GM10248 (cell line): ENCODE results near the gene KRT9.
"Not testable (repeated sequence)": the region's sequence is repeated elsewhere in the genome, so short reads cannot be mapped to it uniquely, and the experiment has no call there.

ENCODE experiments used
- CTCF ChIA-PET: fragments of 300-600 bp; sonication (Branson Sonifier 250); formaldehyde crosslinking; extraction: SDS; loops from one replicate; lab custom pipeline; 2021; ENCODE audit warnings: antibody characterized with exemption; lab: Yijun Ruan, JAX
- POLR2A ChIA-PET: fragments of 350-650 bp; sonication (Branson Sonifier 250); formaldehyde crosslinking; extraction: SDS; loops from one replicate; lab custom pipeline; 2020; ENCODE audit warnings: antibody characterized with exemption; lab: Yijun Ruan, JAX
- DNase-seq: peaks from one replicate; pipeline ENCODE4 v3.0.0; 2012; ENCODE audit errors: extremely low spot score
- TF ChIP-seq, protein P1 (sequence below): IDR thresholded peaks from 2 replicates; pipeline ENCODE4 v1.5.1; 2012; ENCODE audit warnings: mild to moderate bottlenecking, low read depth; ENCODE audit errors: extremely low read depth, missing control alignments, control extremely low read depth

KRT9 gene

DNA sequence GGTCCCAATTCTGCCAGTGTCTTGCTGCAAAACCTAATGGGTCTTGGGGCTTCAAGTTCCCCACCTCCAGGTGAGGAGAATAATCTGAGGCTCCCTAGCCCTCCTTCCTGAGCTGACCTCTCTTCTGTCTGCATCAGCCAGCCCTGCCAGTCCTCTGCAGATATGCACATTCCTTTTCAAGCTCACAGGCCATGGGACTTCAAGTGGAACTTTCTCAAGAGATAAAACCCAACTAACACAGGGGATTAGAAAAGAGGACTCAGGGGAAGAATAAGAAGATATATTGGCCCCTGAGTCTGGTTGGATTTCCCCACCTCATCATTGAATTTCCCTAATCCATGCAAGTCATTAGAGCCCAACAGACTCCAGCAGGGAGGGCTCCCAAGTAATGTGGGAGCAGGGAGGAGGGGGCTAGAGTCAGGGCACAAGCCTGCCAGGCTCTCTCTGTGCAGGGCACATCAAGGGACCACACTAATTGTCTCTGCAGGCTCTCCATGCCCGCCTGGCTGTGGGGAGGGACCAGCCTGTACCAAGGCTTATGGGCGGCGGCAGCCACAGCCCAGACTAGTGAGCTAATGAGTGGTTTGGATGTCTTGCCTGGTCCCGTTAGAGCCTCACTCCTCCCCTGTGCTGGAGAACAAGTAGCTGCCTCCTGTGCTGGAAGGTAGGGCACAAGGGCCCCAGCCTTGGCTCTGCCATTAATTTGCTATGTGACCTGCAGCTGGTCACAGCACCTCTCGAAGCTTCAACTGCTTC is 13.6 kb upstream of the KRT9 start:
- POLR2A ChIA-PET, result no interaction called here
- no peak for DNase-seq
- CTCF ChIA-PET, result interaction anchor here (1.0 to 3.6 kb wide), 3 partner anchors 37 to 77 kb away, joined by 3 to 10 read pairs (median 3); no protein-coding TSS in a partner anchor
- TF ChIP-seq, protein P1, sequence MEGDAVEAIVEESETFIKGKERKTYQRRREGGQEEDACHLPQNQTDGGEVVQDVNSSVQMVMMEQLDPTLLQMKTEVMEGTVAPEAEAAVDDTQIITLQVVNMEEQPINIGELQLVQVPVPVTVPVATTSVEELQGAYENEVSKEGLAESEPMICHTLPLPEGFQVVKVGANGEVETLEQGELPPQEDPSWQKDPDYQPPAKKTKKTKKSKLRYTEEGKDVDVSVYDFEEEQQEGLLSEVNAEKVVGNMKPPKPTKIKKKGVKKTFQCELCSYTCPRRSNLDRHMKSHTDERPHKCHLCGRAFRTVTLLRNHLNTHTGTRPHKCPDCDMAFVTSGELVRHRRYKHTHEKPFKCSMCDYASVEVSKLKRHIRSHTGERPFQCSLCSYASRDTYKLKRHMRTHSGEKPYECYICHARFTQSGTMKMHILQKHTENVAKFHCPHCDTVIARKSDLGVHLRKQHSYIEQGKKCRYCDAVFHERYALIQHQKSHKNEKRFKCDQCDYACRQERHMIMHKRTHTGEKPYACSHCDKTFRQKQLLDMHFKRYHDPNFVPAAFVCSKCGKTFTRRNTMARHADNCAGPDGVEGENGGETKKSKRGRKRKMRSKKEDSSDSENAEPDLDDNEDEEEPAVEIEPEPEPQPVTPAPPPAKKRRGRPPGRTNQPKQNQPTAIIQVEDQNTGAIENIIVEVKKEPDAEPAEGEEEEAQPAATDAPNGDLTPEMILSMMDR, result no peak

DNA sequence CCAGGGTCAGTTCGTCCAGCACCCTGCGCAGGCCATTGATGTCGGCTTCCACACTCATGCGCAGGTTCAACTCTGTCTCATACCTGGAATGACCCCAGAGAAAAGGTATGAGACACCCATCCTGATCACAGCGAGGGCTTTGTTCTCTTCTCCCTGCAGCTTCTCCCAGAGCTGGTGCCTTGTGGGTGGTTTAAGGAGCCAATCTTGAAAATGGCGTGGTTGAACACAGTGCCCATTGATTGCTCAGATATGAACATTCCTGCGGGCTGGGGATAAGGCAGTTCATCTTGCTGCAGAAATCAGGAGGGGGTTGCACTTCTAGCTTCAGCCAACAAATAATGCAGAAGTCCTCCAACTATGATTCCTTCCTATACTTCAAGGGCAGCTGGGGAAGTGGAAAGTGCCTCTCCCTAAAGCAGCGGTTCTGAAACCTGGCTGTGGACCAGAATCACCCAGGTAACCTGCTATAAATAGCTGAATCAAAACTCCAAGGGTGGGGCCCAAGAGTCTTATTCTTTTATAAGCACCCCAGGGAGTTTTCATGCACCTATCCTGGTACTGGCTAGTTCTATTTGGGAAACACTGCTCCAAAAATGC is 12.6 kb upstream of the KRT9 start:
- CTCF ChIA-PET, result interaction anchor here (1.0 to 3.6 kb wide), 4 partner anchors 11 to 78 kb away, joined by 3 to 10 read pairs (median 4); no protein-coding TSS in a partner anchor
- POLR2A ChIA-PET, DNase-seq: not testable (repeated sequence)

DNA sequence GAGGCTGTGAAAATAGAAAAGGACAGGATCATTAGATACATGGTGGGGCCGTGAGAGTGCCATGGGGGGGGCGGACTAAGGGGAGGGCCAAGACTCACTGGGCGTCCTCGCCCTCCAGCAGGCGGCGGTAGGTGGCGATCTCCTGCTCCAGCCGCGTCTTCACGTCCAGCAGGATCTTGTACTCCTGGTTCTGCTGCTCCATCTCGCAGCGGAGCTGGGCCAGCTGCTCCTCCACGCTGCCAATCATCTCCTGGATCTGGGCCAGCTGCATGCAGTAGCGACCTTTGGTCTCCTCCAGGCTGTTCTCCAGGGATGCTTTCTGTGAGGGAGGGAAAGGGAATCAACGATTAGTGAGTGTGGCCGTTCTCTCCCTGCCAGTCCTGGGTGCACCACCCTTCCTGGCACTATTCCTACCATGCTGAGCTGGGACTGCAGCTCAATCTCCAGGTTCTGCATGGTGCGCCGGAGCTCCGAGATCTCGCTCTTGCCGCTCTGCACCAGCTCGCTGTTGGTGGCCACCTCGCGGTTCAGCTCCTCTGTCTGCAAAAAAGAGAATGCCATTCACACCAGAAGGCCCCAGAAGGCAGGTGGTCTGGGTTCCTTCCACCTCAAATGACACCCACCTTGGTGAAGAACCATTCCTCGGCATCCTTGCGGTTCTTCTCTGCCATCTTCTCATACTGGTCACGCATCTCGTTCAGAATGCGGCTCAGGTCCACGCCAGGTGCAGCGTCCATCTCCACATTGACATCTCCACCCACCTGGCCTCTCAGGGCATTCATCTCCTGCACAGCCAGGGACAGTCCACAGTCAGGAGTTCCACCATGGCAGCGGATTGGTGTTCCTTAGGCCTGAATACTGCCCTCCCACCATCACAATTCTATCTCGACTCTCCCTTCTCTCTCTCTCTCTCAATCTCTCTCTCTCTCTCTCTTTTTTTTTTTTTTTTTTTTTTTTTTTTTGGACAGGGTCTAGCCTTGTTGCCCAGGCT is 11.6 kb upstream of the KRT9 start:
- ChIA-PET CTCF (interaction anchor here (0.8 to 3.6 kb wide), 4 partner anchors 10 to 65 kb away, joined by 3 to 14 read pairs (median 7); no protein-coding TSS in a partner anchor), POLR2A (no interaction called here)
- TF ChIP-seq, protein P1, result no peak
- DNase-seq, result no peak

DNA sequence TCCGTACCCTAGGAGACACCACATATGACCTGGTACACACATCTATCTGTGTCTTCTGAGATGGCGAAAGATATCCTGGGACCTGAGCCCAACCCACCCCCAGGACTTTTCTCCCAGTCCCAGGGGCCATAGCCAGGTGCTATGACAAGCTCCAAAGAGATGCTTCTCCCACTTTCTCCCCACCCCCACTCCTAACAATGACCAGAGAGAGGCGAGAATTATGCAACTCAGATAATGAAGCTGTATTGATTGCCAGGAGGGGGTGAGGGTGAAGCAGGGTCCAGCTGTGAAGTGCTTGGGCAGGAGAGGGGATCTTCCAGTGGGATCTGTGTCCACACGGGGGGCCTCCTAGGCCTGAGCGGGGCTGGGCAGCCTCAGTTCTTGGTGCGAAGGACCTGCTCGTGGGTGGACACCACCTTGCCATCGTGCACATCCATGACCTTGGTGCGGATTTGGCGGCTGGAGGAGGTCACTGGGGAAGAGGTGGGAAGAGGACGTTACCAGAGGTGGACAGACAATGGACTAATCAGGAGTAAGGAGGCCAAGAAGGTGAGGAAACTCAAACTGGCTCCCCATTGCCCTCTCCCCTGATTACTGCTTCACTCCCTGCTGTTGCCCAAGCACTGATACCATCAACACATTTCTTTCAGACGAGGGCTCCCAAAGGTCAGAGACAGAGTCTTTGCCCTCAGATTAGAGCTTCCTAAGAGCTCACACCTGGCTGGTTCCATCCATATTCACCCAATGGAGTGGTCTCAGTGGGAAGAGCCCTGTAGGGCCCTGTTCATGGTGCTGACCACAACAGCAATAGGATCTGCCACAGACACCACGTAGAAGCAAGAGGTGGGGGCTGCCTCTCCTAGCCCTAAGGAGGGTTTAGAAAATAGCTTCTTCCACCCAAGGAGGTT is 10.5 kb upstream of the KRT9 start:
- DNase-seq, POLR2A ChIA-PET: not testable (repeated sequence)
- CTCF ChIA-PET, result interaction anchor here (1.0 to 2.7 kb wide), 6 partner anchors 9 to 83 kb away, joined by 3 to 14 read pairs (median 4); no protein-coding TSS in a partner anchor

DNA sequence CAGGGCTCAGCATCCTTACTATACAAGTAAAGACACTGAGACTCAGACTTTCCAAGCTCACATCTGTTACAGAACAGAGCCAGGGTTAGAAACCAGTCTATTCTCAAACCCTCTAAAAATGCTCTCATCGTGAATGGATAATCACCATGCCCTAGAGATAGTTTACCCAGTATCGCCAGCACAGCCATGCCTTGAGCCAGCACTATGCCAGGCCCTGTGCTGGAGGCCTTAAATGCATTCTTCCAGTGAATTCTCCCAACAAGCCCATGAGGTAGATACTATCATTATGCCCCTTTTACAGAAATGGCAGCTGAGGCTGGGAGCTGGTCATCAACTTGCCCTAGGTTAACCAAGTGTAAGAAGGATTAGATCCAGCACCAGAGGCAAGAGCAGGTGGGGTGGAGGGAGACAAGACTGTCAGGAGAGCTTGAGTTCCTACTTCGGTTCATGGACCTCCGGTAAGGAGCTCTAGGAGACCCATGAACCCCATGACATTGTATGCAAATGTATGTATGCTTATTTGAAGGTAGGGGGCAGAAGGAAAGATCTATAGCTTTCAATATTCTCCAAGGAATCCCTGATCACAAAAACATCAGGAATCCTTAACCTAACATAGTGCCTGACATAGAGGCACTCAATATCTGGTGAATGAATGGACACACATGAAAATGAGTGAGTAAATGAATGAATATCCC is 9.7 kb upstream of the KRT9 start:
- ChIA-PET POLR2A (no interaction called here), CTCF (interaction anchor here (1.0 to 2.7 kb wide), 7 partner anchors 18 to 84 kb away, joined by 3 to 14 read pairs (median 4); no protein-coding TSS in a partner anchor)
- TF ChIP-seq, protein P1, result no peak
- DNase-seq, result no peak

DNA sequence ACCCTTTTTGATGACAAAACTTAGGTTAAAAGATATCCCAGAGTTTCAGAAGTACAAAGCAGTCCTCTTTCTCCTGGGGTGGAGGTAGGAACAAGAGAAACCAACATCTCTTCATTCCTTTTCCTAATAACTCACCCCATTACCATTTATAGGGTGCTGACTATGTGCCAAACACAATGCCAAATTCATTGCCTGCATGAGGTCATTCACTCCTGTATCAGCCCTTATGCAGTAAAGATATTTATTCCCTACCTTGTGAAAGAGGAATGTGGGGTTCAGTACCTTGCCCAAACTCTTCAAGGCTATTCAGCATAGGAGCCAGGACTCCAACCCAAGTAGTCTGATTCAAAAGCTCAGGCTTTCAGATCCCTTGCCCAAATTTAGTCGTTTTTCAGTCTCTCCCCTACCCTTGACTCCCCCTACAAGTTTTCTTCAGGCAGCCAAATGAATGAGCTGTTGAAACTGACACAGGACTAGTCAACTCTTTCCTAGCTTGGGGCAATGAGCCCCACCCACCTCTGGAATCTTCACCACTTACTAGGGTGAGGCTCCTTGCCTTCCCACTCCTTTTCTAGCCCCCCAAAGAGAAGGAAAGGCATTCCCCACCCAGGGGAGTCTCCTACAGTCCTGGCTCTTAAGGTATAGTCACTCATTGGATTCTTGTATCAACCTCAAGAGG is 9.0 kb upstream of the KRT9 start:
- DNase-seq, result no peak
- TF ChIP-seq, protein P1, result no peak
- ChIA-PET POLR2A (no interaction called here), CTCF (interaction anchor here (1.0 to 2.7 kb wide), 3 partner anchors 32 to 82 kb away, joined by 5 to 14 read pairs (median 9); no protein-coding TSS in a partner anchor)
